Measurements from ENCODE around the gene PSMA8.
"Not testable (repeated sequence)": the region's sequence is repeated elsewhere in the genome, so short reads cannot be mapped to it uniquely, and the experiment has no call there.

Gene PSMA8

DNA sequence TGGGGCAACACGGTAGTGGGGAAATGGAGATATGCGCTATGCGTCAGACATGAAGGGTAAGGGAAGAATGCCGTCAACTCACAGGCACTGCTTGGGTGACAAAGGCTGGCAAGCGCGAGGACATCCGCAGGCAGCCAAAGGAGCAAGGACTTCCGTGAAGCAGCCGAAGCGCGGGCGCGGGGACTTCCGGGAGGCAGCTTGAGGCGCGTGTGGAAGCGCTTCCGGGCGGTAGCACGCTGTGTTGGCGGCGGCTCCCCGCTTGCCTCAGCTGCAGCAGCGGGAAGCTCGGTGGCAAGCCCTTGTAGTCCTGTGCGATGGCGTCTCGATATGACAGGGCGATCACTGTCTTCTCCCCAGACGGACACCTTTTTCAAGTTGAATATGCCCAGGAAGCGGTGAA is at the start of gene PSMA8:
PSMA8 (plus strand) TSS at position 218 of the 400 bp plus-strand sequence; CDS start at position 315, 97 bp downstream.
- peak; percentile 15 for DNase-seq (ENCODE audit: low read depth)

DNA sequence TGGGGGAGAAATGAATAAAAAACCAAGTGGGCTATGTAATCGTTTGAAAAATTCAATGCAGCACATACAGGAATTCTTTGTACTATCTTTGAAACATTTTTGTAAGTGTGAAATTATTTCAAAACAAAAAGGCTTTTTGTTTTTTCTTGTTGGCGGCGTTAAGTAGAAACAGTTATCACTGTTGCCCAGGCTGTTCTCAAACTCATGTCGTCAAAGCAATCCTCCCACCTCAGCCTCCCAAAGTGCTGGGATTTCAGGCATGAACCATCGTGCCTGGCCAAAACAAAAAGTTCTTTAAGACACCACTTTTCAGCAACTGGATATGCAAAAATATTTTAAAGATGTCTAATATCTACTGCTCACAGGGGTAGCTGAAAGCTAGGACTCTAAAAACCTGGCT is 48.6 kb upstream of the PSMA8 start:
- no peak for DNase-seq (ENCODE audit: low read depth)

DNA sequence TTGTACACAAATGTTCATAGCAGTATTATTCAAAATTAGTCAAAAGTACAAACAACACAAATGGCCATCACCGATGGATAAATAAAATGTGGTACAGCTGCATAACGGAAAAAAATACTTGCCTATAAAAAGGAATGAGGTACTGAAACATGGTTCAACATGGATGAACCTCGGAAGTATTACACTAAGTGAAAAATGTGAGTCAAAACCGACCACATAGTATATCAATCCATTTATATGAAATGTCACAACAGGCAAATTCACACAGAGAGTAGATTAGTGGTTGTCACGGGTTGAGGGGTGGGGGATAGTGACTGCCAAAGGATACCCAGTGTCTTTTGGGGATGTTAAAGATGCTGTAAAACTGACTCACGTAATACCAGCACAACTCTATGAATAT is 46.7 kb upstream of the PSMA8 start:
- DNase-seq (ENCODE audit: low read depth): no peak

DNA sequence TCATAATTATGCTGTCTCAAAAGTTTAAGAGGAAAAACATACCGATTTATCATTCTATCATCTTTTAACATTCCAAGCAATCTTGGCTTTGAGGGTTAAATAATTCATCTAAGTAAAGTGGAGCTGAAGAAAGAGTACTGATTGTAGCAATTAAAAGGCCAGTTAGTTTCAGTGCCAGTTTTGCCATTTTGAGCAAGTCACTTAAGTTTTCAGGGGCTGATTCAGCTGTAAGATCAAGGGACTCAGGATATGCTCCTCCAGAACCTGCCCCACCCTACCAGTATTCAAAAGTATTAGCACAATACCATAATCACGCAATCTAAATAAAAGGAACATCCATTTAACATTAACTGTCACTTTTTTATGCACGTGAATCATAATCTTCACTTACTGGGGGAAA is 45.2 kb upstream of the PSMA8 start:
- DNase-seq (ENCODE audit: low read depth): no peak

DNA sequence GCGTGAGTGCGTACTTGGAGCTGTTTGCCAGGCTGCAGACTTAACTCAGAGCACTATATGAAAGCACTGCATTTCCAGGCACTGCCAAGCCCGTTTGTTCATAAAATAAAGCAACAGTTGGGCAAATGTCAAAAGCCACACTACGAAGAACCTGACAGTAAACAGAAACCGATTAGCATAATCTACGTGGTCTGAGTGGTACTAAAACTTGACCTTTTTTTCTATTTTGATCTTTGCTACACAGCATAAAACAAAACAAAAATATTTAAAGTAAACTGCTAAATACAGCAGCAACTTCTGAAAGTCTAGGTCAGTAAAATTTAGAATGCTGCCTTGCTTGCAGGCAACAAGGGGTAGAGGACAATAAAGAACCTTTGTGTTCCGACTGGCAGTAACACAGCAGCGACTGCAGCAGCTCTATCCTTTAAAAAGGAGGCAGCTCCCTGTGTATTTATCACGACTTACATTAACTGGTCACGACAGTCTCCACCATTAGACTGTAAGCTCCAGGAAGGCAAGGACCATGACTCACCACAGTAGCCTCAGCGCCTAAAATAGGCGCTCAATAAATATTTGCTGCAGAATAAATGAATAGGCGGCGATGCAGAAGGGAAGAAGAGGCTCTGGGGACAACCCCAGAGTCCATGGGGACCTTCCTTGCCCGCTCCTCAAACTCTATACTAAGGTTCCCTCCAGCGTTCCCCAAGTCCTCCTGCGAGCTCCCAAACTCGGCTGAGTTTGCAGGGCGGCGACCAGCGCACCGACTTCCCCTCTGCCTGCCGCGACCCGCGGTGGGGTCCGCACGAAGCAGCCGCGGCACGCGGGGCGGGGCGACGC is 44.2 kb upstream of the PSMA8 start:
- no peak for DNase-seq (ENCODE audit: low read depth)

DNA sequence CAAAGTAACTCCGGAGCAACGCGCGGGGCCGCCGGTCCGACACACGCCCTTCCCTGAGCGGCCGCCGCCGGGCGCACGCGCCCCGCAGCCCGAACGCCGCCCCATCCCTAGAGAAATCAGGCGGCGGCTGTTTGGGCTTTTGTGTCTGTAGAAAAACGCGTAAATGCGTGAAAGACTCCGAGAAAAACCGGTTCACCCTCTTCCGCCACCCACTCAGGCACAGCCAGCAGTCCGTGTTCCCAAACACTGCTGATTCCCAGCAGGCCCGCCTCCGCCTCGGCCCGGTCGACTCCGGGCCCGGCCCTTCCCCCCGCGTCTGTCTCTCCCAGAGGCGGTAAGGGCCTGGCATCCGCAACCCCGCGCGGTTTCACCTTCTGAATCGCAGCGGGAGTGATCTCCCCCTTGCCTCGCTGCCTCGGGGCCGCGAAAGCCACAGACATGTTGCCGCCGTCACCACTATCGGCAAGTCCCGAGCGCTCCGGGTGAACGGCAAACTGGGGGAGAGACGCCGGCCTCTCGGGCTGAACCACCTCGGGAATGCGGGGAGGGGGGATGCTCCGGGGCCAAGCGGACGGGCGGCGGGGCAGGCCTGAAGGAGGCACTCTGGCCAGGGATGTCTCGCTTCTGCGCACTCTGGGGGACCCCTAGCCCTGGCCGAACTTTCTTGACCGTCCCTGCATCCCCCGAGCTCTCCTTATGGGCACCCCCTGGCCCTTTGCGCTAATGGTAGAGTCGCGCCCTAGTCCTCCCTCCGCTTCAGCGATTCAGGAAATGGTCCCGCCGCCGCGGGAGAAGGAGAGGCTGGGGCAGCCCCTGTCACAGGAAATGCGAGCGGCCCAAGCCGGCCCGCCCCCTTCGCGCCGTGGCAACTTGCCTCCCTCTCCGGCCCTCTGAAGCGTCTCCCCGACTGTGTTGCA is 43.3 kb upstream of the PSMA8 start, which contains the start of gene SS18:
SS18 (minus strand) TSS at position 484 of the 917 bp plus-strand sequence; CDS start at position 440, 44 bp downstream.
- peak; percentile 80 for DNase-seq (ENCODE audit: low read depth)

DNA sequence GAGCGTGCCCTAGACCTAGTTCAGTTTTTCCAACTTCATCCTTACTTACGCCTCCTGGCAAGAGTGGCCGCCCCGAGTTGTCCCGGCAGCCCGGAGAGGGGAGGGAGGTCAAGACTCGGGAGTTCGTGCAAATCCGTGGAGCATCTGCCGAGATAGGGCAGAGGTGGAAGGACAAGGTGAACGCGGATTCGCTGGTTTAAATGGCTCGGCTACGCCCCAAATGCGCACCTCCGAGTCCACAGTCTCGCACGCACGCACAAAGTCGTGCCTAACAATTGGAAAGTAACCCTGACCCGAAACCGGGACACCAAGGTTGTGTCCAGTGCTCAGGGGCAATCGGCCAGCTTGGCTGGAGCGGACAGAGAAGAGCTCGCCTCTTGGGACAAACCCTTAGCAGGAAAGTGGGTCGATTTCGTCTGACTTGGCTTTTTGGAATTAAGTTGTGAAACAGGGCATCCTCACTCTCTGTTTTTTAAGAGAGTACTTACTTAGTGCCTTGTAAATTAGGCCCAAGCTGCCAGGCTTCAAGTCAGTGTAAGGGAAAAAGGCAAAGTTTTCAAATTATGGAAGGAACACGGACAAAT is 42.5 kb upstream of the PSMA8 start:
- DNase-seq (ENCODE audit: low read depth): no peak

DNA sequence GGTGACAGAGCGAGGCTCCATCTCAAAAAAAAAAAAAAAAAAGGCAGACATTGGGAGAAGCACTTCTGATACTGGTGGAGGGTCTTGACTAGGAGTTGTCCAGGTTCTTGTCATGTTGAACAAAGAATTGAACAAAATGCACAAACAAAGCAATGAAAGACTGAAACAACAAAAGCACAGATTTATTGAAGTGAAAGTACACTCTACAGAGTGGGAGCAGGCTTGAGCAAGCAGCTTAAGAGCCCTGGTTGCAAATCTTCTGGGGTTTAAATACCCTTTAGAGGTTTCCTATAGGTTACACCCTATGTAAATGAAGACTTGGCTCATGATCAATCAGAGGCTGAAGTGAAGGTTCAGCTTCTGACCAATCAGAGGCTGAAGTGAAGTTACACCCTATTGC is 36.8 kb upstream of the PSMA8 start:
- no peak for DNase-seq (ENCODE audit: low read depth)

DNA sequence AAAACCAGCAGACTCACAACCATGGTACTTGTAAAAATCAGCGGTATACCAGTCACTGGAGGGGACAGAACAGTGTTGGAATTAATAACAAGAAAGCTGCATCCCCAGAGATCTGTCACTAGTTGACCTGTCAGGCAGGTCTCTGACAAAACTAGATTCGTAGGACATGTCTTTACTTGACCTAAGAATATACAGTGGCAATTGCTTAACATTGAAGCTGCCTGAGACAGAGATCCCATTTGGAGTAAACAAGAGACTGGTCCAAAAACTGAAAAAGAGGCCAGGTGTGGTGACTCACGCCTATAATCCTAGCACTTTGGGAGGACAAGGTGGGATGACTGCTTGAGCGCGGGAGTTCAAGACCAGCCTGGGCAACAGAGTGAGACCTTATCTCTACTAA is 36.1 kb upstream of the PSMA8 start:
- no peak for DNase-seq (ENCODE audit: low read depth)

DNA sequence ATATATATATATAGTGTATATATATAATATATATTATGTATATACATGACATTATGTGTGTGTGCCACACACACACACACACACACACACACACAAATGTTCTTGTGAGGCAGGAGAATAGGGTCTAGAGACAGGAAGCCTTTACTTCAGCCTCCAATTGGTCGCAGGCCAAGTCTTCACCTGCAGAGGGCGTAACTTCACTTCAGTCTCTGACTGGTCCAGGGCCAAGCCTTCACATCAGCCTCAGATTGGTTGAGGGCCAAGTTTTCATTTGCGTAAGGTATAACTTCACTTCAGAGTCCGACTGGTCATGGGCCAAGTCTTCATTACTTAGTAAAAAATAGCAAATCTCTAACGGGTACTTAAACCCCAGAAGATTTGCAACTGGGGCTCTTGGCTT is 30.1 kb upstream of the PSMA8 start:
- DNase-seq (ENCODE audit: low read depth): no peak

DNA sequence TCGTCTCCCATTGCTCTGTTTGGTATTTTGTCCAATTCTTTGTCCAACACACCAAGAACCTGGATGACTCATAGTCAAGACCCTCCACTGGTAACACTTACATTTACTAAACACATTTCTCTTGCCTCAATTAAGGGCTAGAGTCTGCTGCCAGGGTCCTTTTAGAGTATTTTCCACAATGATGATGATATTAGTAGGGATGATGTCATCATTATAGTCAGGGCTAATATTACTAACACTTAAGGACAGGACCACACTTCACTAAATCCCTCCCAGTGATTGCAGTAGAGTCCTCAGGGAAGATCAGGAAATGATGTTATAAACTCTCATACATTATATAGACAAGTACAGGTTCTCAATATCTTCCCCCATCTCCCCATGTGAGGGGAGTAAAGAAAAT is 29.6 kb upstream of the PSMA8 start:
- no peak for DNase-seq (ENCODE audit: low read depth)

DNA sequence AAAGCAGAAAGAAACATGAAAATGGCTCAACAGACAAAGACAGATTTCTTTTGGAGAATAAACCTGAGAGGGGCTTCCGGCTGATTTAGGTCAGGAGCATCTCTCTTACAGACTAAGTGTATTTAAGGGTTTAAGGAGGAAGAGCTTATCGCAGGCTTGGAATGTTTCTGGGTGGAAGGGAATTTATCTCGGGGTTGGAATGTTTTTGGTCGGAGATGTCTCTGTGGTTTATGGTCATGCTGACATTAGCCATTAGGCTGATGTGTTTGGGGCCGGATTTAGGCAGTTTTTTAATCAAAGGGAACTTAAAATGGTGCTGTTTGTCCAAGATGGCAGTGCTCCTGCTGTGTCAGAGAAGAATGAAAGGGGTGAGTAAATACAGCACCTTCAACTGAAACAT is 14.4 kb upstream of the PSMA8 start:
- no peak for DNase-seq (ENCODE audit: low read depth)

DNA sequence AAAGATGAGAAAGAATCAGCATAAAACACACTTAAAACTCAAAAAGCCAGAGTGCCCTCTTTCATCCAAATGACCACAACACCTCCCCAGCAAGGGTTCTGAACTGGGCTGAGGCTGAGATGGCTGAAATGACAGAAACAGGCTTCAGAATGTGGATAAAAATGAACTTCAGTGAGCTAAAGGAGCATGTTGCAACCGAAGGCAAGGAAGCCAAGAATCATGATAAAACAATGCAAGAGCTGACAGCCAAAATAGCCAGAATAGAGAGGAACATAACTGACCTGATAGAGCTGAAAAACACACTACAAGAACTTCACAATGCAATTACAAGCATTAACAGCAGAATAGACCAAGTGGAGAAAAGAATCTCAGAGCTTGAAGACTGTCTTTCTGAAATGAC is 12.2 kb upstream of the PSMA8 start:
- DNase-seq (ENCODE audit: low read depth): no peak

DNA sequence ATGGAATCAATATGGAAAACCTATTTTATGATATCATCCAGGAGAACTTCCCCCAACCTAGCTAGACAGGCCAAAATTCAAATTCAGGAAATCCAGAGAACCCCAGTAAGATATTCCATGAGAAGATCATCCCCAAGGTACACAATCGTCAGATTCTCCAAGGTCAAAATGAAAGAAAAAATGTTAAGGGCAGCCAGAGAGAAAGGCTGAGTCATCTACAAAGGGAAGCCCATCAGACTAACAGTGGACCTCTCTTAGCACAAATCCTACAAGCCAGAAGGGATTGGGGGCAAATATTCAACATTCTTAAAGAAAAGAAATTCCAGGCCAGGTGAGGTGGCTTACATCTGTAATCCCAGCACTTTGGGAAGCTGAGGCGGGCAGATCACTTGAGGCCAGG is 11.7 kb upstream of the PSMA8 start:
- not testable (repeated sequence) for DNase-seq (ENCODE audit: low read depth)

DNA sequence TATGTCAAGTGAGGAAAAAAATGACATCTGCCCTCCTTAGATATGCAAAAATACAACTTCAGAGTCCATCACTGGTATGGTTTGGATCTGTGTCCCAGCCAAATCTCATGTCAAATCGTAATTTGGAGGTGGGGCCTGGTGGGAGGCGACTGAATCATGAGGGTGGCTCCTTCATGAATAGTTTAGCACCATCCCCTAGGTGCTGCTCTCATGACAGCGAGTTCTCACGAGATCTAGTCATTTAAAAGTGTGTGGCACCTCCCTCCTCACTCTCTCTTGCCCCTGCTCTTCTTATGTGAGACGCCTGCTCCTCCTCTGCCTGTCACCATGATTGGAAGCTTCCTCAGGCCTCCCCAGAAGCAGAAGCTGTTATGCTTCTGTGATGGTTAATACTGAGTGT is 5.9 kb upstream of the PSMA8 start:
- DNase-seq (ENCODE audit: low read depth): no peak

DNA sequence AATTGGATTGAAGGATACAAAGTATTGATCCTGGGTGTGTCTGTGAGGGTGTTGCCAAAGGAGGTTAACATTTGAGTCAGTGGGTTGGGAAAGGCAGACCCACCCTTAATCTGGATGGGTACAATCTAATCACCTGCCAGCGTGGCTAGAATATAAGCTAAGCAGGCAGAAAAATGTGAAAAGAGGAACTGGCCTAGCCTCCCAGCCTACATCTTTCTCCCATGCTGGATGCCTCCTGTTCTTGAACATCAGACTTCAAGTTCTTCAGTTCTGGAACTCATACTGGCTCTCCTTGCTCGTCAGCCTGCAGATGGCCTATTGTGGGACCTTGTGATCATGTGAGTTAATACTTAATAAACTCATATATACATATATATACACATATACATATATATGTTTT is 5.5 kb upstream of the PSMA8 start:
- DNase-seq (ENCODE audit: low read depth): not testable (repeated sequence)

DNA sequence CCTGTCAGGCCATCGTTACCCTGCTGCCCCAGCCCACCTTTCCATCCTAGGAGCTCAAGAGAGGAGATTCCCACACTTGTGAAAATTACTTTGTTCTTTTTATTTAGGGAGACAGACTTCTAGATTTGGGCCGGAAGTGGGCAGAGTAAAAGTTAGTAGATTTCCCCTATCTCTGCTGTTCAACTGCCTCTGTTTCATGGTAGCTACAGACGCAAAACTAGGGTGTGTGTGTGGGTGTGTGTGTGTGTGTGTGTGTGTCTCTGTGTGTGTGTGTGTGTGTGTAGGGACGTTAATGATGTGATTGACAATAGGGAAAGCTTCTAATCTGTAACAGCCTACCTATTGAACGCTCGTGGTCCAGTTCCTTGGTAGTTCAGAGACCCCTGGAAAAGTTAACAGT is 438 bp downstream of the PSMA8 start:
- DNase-seq (ENCODE audit: low read depth): no peak

DNA sequence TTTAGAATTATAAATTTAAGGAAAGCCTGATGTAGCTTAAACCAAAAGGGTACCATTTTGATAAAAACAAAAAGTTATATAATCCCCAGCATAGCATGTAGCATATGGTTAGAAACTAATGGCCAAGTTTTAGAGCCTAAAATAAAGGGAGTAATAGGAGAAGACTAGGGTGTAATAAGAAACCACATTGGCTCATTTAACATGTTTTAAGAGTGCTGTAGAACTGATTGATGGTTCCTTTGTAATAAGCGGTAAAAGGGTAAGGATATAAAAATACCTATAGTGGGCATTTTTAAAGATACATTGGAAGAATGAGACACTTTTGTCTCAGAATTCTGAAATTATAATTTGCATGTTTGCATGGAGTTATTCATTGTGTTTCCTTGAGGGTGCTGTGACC is 1.9 kb downstream of the PSMA8 start:
- DNase-seq (ENCODE audit: low read depth): no peak

DNA sequence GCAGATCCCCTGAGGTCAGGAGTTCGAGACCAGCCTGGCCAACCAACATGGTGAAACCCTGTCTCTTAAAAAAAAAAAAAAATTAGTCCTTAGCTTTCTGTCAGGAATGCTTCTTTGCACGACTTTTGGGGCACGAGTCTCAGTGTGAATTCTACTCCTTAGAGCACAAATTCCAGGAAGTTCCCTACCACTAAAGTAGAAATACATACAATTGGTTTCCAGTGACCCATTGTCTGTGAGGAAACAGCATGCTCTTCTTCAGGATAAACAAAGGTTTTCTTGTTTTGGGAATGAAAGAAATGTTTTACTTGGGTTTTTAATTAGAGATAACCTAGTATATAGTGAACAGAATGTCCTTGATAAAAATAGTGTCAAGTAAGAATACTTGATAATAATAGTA is 23.7 kb downstream of the PSMA8 start:
- DNase-seq (ENCODE audit: low read depth): no peak

DNA sequence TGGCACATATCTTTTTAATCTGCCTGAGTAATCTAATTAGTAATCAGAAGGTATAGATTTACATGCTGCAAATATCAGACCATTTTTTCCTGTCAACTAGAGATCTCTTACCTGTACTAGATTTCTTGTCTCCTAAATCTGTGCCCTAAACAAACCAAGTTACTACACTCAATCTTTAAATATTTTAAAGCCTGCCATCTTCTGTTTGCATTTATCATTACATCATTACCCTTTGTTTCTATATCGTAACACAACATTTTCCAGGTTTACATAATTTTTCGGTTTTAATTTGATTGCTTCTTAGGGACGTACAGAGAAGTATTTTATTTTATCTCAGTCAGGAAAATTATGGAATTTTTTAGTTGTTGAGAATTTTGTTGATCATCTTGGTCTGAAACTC is 25.7 kb downstream of the PSMA8 start:
- no peak for DNase-seq (ENCODE audit: low read depth)

DNA sequence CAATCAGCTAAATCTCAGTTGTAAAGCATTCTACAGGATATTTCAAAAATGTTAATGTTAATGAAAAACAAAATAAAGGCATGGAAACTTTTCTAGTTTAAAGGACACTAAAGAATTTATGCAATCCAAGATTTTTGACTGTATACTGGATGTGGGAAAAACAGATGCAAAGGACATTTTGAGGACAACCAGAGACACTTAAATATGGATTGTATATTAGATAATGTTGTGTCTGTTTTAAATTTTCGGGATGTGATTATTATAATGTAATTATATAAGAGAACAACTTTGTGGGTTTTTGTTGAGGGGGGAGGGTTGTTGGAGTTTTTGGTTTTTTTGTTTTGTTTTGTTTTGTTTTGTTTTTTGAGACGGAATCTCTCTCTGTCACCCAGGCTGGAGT is 30.9 kb downstream of the PSMA8 start:
- no peak for DNase-seq (ENCODE audit: low read depth)

DNA sequence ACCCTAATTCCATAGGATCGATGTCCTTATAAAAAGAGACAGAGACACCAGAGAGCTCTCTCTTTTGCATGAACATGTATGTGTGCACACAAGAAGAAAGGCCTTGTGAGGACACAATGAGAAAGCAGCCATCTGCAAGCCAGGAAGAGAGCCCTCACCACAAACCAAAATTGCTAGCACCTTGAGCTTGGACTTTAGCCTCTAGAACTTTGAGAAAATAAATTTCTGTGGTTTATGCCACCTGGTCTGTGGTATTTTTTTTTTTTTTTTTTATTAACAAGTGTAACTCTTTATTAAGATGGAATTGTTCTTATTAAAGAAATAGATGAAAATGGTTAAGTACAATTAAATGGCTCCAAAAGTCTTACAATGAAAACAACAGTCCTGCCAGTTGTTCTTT is 33.9 kb downstream of the PSMA8 start:
- DNase-seq (ENCODE audit: low read depth): not testable (repeated sequence)

DNA sequence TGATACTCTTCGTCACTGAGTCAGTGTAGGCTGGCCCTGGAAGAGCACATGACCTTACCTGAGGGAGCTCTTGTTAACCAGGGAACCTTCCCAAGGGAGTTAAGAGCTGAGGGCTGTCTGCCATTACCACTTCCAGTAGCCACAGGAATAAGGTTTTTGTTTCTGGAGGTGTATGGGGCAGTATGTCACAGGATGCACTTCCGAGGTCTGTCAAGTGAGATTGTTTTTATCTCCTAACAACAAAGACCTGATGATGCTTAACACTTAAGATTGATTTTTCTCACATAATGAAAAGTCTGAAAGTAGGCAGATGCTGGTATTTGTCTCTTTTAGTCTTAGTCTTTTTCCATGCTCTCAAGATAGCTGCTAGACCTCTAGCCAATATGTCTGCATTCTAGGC is 41.8 kb downstream of the PSMA8 start:
- DNase-seq (ENCODE audit: low read depth): no peak

Measured in stimulated activated CD8-positive, alpha-beta memory T cell treated with anti-CD3 and anti-CD28 coated beads, Interleukin-12 subunit alpha, Interleukin-12 subunit beta, amount 100 ng/mL, for 1 hour (primary cell).